Measurements from ENCODE around the gene TOPBP1. TPM values are rescaled to one million over a fixed set of nuclear protein-coding genes. Genes with fewer than 3 reads are reported as not detected.

TOPBP1 gene
- total RNA-seq, 1 donor from 2014 or later: 23.9 TPM

GRCh38 chr3:133694288-133695268, 32.8 kb upstream of the TOPBP1 start:
- no peak overlapping the region for H2AFZ ChIP-seq (ENCODE audit: low read depth, low read length)
- Mint-ChIP-seq H3K27me3 (ENCODE audit: low read depth, unreplicated experiment) (peaks cover 7% of the 10 kb centered on the region), H3K4me1 (ENCODE audit: low read depth, unreplicated experiment) (no peaks in the 10 kb centered on the region), H3K4me3 (ENCODE audit: unreplicated experiment) (no peak overlapping the region), H3K36me3 (ENCODE audit: low read depth, unreplicated experiment) (no peaks in the 10 kb centered on the region), H3K27ac (ENCODE audit: unreplicated experiment) (no peak overlapping the region), H3K9me3 (ENCODE audit: unreplicated experiment) (peaks cover 5% of the 10 kb centered on the region)
- H3K4me3 ChIP-seq (ENCODE audit: insufficient read depth, low read depth, low read length): no peak overlapping the region
- H3K27me3 ChIP-seq (ENCODE audit: insufficient read depth, low read length): no peaks in the 10 kb centered on the region
- H3K4me1 ChIP-seq (ENCODE audit: insufficient read depth, low read length): no peaks in the 10 kb centered on the region
- H3K4me2 ChIP-seq (ENCODE audit: low read length): no peak overlapping the region
- TF ChIP-seq EZH2 (IDR thresholded peaks at IDR 0.05; ENCODE audit: insufficient read depth, low read length) (no peak), CTCF (IDR thresholded peaks at IDR 0.05; ENCODE audit: insufficient read depth, low read depth, low read length) (no peak)
- FAIRE-seq (no peak), DNase-seq (ENCODE audit: low read depth) (no peak)
- H3K9ac ChIP-seq (ENCODE audit: low read length): no peak overlapping the region
- H3K27ac ChIP-seq (ENCODE audit: low read depth, low read length): no peak overlapping the region
- no peaks in the 10 kb centered on the region for H4K20me1 ChIP-seq (ENCODE audit: insufficient read depth, low read length)
- no peaks in the 10 kb centered on the region for H3K9me3 ChIP-seq (ENCODE audit: insufficient read depth, low read depth, low read length)
- no peaks in the 10 kb centered on the region for H3K36me3 ChIP-seq (ENCODE audit: insufficient read depth, low read length)
- no peaks in the 10 kb centered on the region for H3K79me2 ChIP-seq (ENCODE audit: insufficient read depth, low read length)

- H4K20me1 ChIP-seq (ENCODE audit: insufficient read depth, low read length): no peaks in the 10 kb centered on the region
- H3K36me3 Mint-ChIP-seq (ENCODE audit: low read depth, unreplicated experiment): no peaks in the 10 kb centered on the region
- no peaks in the 10 kb centered on the region for H3K4me1 Mint-ChIP-seq (ENCODE audit: low read depth, unreplicated experiment)
- peaks cover 7% of the 10 kb centered on the region for H3K27me3 Mint-ChIP-seq (ENCODE audit: low read depth, unreplicated experiment)
- no peaks in the 10 kb centered on the region for H3K36me3 ChIP-seq (ENCODE audit: insufficient read depth, low read length)
- FAIRE-seq (no peak), DNase-seq (ENCODE audit: low read depth) (no peak)
- no peak overlapping the region for H3K4me3 ChIP-seq (ENCODE audit: insufficient read depth, low read depth, low read length)
- no peak overlapping the region for H3K27ac ChIP-seq (ENCODE audit: low read depth, low read length)
- H3K9me3 ChIP-seq (ENCODE audit: insufficient read depth, low read depth, low read length): no peaks in the 10 kb centered on the region
- no peak overlapping the region for H3K4me2 ChIP-seq (ENCODE audit: low read length)
- no peak overlapping the region for H3K9ac ChIP-seq (ENCODE audit: low read length)
- no peak overlapping the region for H3K4me3 Mint-ChIP-seq (ENCODE audit: unreplicated experiment)
- no peak for TF ChIP-seq CTCF (IDR thresholded peaks at IDR 0.05; ENCODE audit: insufficient read depth, low read depth, low read length)
- TF ChIP-seq EZH2 (IDR thresholded peaks at IDR 0.05; ENCODE audit: insufficient read depth, low read length): no peak
- H3K79me2 ChIP-seq (ENCODE audit: insufficient read depth, low read length): no peaks in the 10 kb centered on the region
- H3K9me3 Mint-ChIP-seq (ENCODE audit: unreplicated experiment): peaks cover 5% of the 10 kb centered on the region
- no peak overlapping the region for H2AFZ ChIP-seq (ENCODE audit: low read depth, low read length)
- no peaks in the 10 kb centered on the region for H3K27me3 ChIP-seq (ENCODE audit: insufficient read depth, low read length)
- no peak overlapping the region for H3K27ac Mint-ChIP-seq (ENCODE audit: unreplicated experiment)
- no peaks in the 10 kb centered on the region for H3K4me1 ChIP-seq (ENCODE audit: insufficient read depth, low read length)
These were observed 32.1 kb upstream of the TOPBP1 start for GRCh38 chr3:133693821-133694220.

- H3K27me3 Mint-ChIP-seq (ENCODE audit: low read depth, unreplicated experiment): peaks cover 7% of the 10 kb centered on the region
- Histone ChIP-seq H3K27ac (ENCODE audit: low read depth, low read length) (no peak overlapping the region), H3K9me3 (ENCODE audit: insufficient read depth, low read depth, low read length) (no peaks in the 10 kb centered on the region), H2AFZ (ENCODE audit: low read depth, low read length) (no peak overlapping the region), H4K20me1 (ENCODE audit: insufficient read depth, low read length) (no peaks in the 10 kb centered on the region), H3K79me2 (ENCODE audit: insufficient read depth, low read length) (no peaks in the 10 kb centered on the region), H3K27me3 (ENCODE audit: insufficient read depth, low read length) (no peaks in the 10 kb centered on the region), H3K36me3 (ENCODE audit: insufficient read depth, low read length) (no peaks in the 10 kb centered on the region), H3K9ac (ENCODE audit: low read length) (no peak overlapping the region), H3K4me2 (ENCODE audit: low read length) (no peak overlapping the region), H3K4me1 (ENCODE audit: insufficient read depth, low read length) (no peaks in the 10 kb centered on the region), H3K4me3 (ENCODE audit: insufficient read depth, low read depth, low read length) (no peak overlapping the region)
- DNase-seq (ENCODE audit: low read depth): no peak
- H3K4me3 Mint-ChIP-seq (ENCODE audit: unreplicated experiment): no peak overlapping the region
- H3K27ac Mint-ChIP-seq (ENCODE audit: unreplicated experiment): no peak overlapping the region
- FAIRE-seq: no peak
- H3K36me3 Mint-ChIP-seq (ENCODE audit: low read depth, unreplicated experiment): no peaks in the 10 kb centered on the region
- no peak for TF ChIP-seq CTCF (IDR thresholded peaks at IDR 0.05; ENCODE audit: insufficient read depth, low read depth, low read length)
- no peak for TF ChIP-seq EZH2 (IDR thresholded peaks at IDR 0.05; ENCODE audit: insufficient read depth, low read length)
- H3K9me3 Mint-ChIP-seq (ENCODE audit: unreplicated experiment): peaks cover 3% of the 10 kb centered on the region
- H3K4me1 Mint-ChIP-seq (ENCODE audit: low read depth, unreplicated experiment): no peaks in the 10 kb centered on the region
These were observed 31.0 kb upstream of the TOPBP1 start for GRCh38 chr3:133692759-133693158.
